Transverse colon (tissue), 4 donors: ENCODE measurements around the gene ARL6IP5. TPM values are rescaled to one million over a fixed set of nuclear protein-coding genes. Genes with fewer than 3 reads are reported as not detected.

Experiments
- DNase-seq: peaks from one replicate; pipeline ENCODE4 v3.0.0-alpha.2; 2019
- H3K27ac ChIP-seq, 4 donors: fragments of 200-600 bp; sonication (generic); 2 replicates each; pipeline ENCODE4 v1.5.1; 2016 to 2018; ENCODE audit warnings: inconsistent platforms in 4 of 4
- H3K27me3 ChIP-seq: fragments of 200-600 bp; sonication (generic); 2 replicates; pipeline ENCODE4 v1.5.1; 2017; ENCODE audit warnings: inconsistent platforms
- H3K36me3 ChIP-seq, 4 donors: fragments of 200-600 bp; sonication (generic); 2 replicates each; pipeline ENCODE4 v1.5.1; 2017 to 2019; ENCODE audit warnings: inconsistent platforms in 4 of 4
- H3K4me1 ChIP-seq, 4 donors: fragments of 200-600 bp; sonication (generic); 2 replicates each; pipeline ENCODE4 v1.5.1; 2017 to 2020; ENCODE audit warnings: inconsistent platforms in 4 of 4
- H3K4me3 ChIP-seq, 4 donors: fragments of 200-600 bp; sonication (generic); 1 replicate in 1 of 4; 2 replicates in 3 of 4; pipeline versions ENCODE4 v1.5.1 to v1.6.1; 2017 to 2019; ENCODE audit warnings: inconsistent platforms in 4 of 4
- H3K9me3 ChIP-seq, 2 donors: fragments of 200-600 bp; sonication (generic); 2 replicates each; pipeline ENCODE4 v1.5.1; 2017 to 2019; ENCODE audit warnings: inconsistent platforms in 2 of 2
- EP300 ChIP-seq: sonication (generic); formaldehyde crosslinking; IDR thresholded peaks from one replicate; pipeline ENCODE4 v1.6.1; 2017; ENCODE audit warnings: antibody characterized with exemption, low read depth
- POLR2A ChIP-seq: fragments of 450-650 bp; IDR thresholded peaks from one replicate; pipeline ENCODE4 v1.6.1; 2016; ENCODE audit warnings: antibody characterized with exemption, mild to moderate bottlenecking, moderate library complexity
- POLR2AphosphoS5 ChIP-seq, 3 donors: sonication (generic); formaldehyde crosslinking; IDR thresholded peaks; one replicate each; pipeline ENCODE4 v1.6.1; 2016; ENCODE audit warnings: antibody characterized with exemption in 3 of 3
- WGBS, 2 donors: methylation state at CpG; one replicate each; pipeline ENCODE4 v1.1.5; 2018; ENCODE audit warnings: low coverage in 1 of 2; 5-methylcytosine and 5-hydroxymethylcytosine counted together
- in situ Hi-C, 4 donors: fragments of 200-750 bp; cut with MboI; loops; one replicate each; pipeline versions ENCODE4 v1.15.0 to v1.15.1; 2017; ENCODE audit warnings: low sequenced_read_pairs in 3 of 4, low pct_ligation_motif_present in 1 of 4, low pct_unique_long_range_greater_than_20kb in 1 of 4
- intact Hi-C: fragments of 100-400 bp; cut with DNase I; formaldehyde crosslinking; loops from one replicate; pipeline ENCODE4 v1.15.1; 2023; ENCODE audit warnings: low total_unique reads
- total RNA-seq, 4 donors: library from RNA; depleted of rRNA; stranded (reverse); fragments of >200 nt; gene quantifications; one replicate each; pipeline ENCODE4 v1.1.0, GENCODE V29; 2016
- TF ChIP-seq, protein P1 (sequence below), 5 experiments: fragments of 200-600 bp in 3 of 5; fragments of 450-650 bp in 2 of 5; sonication (generic) in 3 of 5; IDR thresholded peaks; 1 replicate in 2 of 5; 2 replicates in 3 of 5; pipeline ENCODE4 v1.5.1; 2016 to 2017; ENCODE audit warnings: antibody characterized with exemption in 5 of 5, inconsistent platforms in 3 of 5, mild to moderate bottlenecking in 2 of 5, moderate library complexity in 1 of 5

ARL6IP5 gene
- total RNA-seq, 4 donors from 2014 or later = 22.7 to 130 (median 68.0) TPM

DNA sequence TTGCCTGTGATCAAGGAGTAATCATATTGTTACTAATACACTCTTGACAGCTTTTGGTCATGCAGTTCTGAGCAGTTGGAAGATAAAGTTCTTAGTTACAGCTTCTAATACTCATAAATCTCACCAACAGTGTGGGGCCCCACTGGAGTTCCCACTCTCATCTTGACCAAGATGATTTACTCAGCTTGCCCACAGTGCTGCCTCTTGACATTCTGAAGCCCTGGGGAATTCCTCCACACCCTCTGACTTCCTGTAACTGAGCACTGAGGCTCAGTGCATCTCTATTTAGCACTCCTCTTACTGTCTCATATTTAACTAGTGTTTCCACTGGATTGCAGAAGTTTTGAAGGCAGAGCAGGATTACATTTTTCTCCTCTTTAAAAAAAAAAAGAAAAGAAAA is 1.9 kb upstream of the ARL6IP5 start:
- TF ChIP-seq POLR2AphosphoS5 (IDR thresholded peaks at IDR 0.05) = peak in 2 of 3 donors; percentile 21 to 24
- TF ChIP-seq, protein P1, sequence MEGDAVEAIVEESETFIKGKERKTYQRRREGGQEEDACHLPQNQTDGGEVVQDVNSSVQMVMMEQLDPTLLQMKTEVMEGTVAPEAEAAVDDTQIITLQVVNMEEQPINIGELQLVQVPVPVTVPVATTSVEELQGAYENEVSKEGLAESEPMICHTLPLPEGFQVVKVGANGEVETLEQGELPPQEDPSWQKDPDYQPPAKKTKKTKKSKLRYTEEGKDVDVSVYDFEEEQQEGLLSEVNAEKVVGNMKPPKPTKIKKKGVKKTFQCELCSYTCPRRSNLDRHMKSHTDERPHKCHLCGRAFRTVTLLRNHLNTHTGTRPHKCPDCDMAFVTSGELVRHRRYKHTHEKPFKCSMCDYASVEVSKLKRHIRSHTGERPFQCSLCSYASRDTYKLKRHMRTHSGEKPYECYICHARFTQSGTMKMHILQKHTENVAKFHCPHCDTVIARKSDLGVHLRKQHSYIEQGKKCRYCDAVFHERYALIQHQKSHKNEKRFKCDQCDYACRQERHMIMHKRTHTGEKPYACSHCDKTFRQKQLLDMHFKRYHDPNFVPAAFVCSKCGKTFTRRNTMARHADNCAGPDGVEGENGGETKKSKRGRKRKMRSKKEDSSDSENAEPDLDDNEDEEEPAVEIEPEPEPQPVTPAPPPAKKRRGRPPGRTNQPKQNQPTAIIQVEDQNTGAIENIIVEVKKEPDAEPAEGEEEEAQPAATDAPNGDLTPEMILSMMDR (IDR thresholded peaks at IDR 0.05) = no peak
- Histone ChIP-seq H3K27ac (peak overlapping the region; percentile 94 to 97 (median 96)), H3K36me3 (no peaks in the 10 kb centered on the region), H3K4me3 (no peak overlapping the region), H3K9me3 (no peaks in the 10 kb centered on the region), H3K27me3 (no peaks in the 10 kb centered on the region), H3K4me1 (peaks cover 28 to 76% (median 50%) of the 10 kb centered on the region in 4 donors)
- DNase-seq = peak; percentile 51
- in situ Hi-C loops = no loop called here
- intact Hi-C loops = no loop called here

GRCh38 chr3:69085168-69085832 is 563 bp downstream of the ARL6IP5 start:
- Histone ChIP-seq H3K27ac (peak overlapping the region; percentile 94 to 97 (median 96)), H3K9me3 (no peaks in the 10 kb centered on the region), H3K27me3 (no peaks in the 10 kb centered on the region), H3K4me3 (peak overlapping the region; percentile 68 to 87 (median 85)), H3K4me1 (peaks cover 46 to 83% (median 60%) of the 10 kb centered on the region in 4 donors), H3K36me3 (no peaks in the 10 kb centered on the region)
- 1% methylated on average over 26 of the region's 26 CpGs; no CpG with 5 or more reads in 1 of the 2 donors for WGBS, 2 donors
- in situ Hi-C loops (no loop called here), intact Hi-C loops (no loop called here)
- TF ChIP-seq, protein P1 (IDR thresholded peaks at IDR 0.05) = no peak
- TF ChIP-seq POLR2A (no peak), POLR2AphosphoS5 (IDR thresholded peaks at IDR 0.05) (no peak), EP300 (no peak)
- DNase-seq = peak; percentile 38

GRCh38 chr3:69085833-69086722 is 1.3 kb downstream of the ARL6IP5 start:
- intact Hi-C loops = no loop called here
- no peaks in the 10 kb centered on the region for H3K27me3 ChIP-seq
- TF ChIP-seq POLR2A (peak; percentile 65), POLR2AphosphoS5 (IDR thresholded peaks at IDR 0.05) (peak; percentile 11 to 82 (median 61)), EP300 (no peak)
- TF ChIP-seq, protein P1 (IDR thresholded peaks at IDR 0.05) = no peak
- H3K4me3 ChIP-seq = peak overlapping the region; percentile 68 to 87 (median 85)
- H3K27ac ChIP-seq = peak overlapping the region; percentile 94 to 97 (median 96)
- H3K36me3 ChIP-seq = no peaks in the 10 kb centered on the region
- in situ Hi-C loops = no loop called here
- H3K9me3 ChIP-seq = no peaks in the 10 kb centered on the region
- H3K4me1 ChIP-seq = peaks cover 48 to 83% (median 58%) of the 10 kb centered on the region in 4 donors
- DNase-seq = peak; percentile 91
- WGBS, 2 donors = 0 to 1% methylated on average over 2 to 8 of the region's 8 CpGs

DNA sequence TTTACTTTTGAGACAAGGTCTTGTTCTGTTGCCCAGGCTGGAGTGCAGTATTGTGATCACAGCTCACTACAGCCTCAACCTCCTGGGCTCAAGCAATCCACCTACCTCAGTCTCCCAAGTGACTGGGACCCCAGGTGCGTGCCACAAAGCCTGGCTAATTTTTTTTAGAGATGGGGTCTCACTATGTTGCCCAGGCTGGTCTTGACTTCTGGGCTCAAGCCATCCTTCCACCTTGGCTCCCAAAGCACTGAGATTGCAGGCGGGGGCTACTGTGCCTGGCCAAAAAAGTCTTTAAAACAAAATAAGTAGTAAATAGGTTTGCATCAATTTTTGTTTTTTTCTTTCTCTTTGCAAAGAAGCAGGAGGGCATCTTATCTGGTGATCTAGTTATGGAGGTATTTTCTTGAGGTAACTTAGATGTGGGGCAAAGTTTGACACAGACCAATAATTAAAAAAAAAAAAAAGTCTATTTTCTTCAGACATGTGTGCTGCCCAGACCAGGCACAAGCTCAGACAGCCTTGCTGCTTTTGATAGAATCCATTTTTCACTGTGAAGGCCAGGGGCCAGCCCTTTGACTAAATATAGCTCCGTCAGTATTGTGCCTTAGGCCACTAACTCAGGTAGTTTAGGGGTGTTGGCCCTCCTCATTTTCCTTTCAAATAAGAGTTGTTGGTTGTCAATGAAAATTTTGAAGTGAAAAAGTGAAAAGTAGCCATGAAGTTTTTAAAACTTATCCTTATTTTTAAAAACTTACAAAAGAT is 2.5 kb downstream of the ARL6IP5 start:
- intact Hi-C loops (no loop called here), in situ Hi-C loops (no loop called here)
- Histone ChIP-seq H3K4me1 (peaks cover 57 to 83% (median 67%) of the 10 kb centered on the region in 4 donors), H3K9me3 (no peaks in the 10 kb centered on the region), H3K36me3 (no peaks in the 10 kb centered on the region), H3K27ac (peak overlapping the region; percentile 94 to 97 (median 96)), H3K4me3 (peak overlapping the region; percentile 13 to 87 (median 85)), H3K27me3 (no peaks in the 10 kb centered on the region)
- no peak for DNase-seq
- 65% methylated on average over 3 of the region's 3 CpGs for WGBS, 2 donors
- TF ChIP-seq POLR2AphosphoS5 (IDR thresholded peaks at IDR 0.05) = no peak
- TF ChIP-seq, protein P1 (IDR thresholded peaks at IDR 0.05) = no peak
- no peak for TF ChIP-seq POLR2A
- TF ChIP-seq EP300 = no peak
